Liver (tissue), 9 donors: ENCODE measurements around the gene GPR25. TPM values are rescaled to one million over a fixed set of nuclear protein-coding genes. Genes with fewer than 3 reads are reported as not detected.

ENCODE experiments used
- DNase-seq: peaks from one replicate; pipeline ENCODE4 v3.0.0-alpha.2; 2017; ENCODE audit warnings: low spot score
- H3K27ac ChIP-seq, 2 donors: one replicate each; pipeline ENCODE4 v1.7.0; 2013; ENCODE audit warnings: inconsistent platforms in 2 of 2, low read length in 2 of 2, control low read depth in 1 of 2, low read depth in 1 of 2, mild to moderate bottlenecking in 1 of 2
- H3K27me3 ChIP-seq, 4 donors: one replicate each; pipeline versions ENCODE4 v1.6.1 to v1.7.0; 2013; ENCODE audit warnings: low read length in 3 of 4, inconsistent platforms in 1 of 4, mild to moderate bottlenecking in 1 of 4, moderate library complexity in 1 of 4; ENCODE audit not compliant: control insufficient read depth in 4 of 4, insufficient read depth in 4 of 4
- H3K36me3 ChIP-seq, 4 donors: one replicate each; pipeline versions ENCODE4 v1.6.1 to v1.7.0; 2013; ENCODE audit warnings: low read length in 3 of 4, mild to moderate bottlenecking in 3 of 4, low read depth in 1 of 4, moderate library complexity in 1 of 4; ENCODE audit not compliant: control insufficient read depth in 4 of 4, insufficient read depth in 3 of 4
- H3K4me1 ChIP-seq, 4 donors: one replicate each; pipeline versions ENCODE4 v1.6.1 to v1.7.0; 2013; ENCODE audit warnings: low read length in 3 of 4, mild to moderate bottlenecking in 3 of 4, moderate library complexity in 1 of 4; ENCODE audit not compliant: control insufficient read depth in 4 of 4, insufficient read depth in 4 of 4
- H3K4me3 ChIP-seq, 3 donors: one replicate each; pipeline versions ENCODE4 v1.6.1 to v1.7.0; 2013; ENCODE audit warnings: low read length in 3 of 3, control low read depth in 1 of 3, low read depth in 1 of 3, mild to moderate bottlenecking in 1 of 3
- H3K9ac ChIP-seq, 2 donors: one replicate each; pipeline ENCODE4 v1.7.0; 2013; ENCODE audit warnings: low read length in 2 of 2, mild to moderate bottlenecking in 2 of 2, moderate library complexity in 2 of 2, control low read depth in 1 of 2, low read depth in 1 of 2
- H3K9me3 ChIP-seq, 4 donors: one replicate each; pipeline versions ENCODE4 v1.6.1 to v1.7.0; 2013; ENCODE audit warnings: low read length in 3 of 4; ENCODE audit not compliant: control insufficient read depth in 4 of 4
- ATF3 ChIP-seq: IDR thresholded peaks from 2 replicates; pipeline ENCODE4 v1.6.1; 2016; ENCODE audit warnings: antibody characterized with exemption
- CTCF ChIP-seq: fragments of 150-350 bp; IDR thresholded peaks from 2 replicates; pipeline ENCODE4 v1.5.1; 2017; ENCODE audit warnings: improper control_type of control experiment, low read depth, low read length; ENCODE audit not compliant: missing input control
- EGR1 ChIP-seq, 2 donors: IDR thresholded peaks; 2 replicates each; pipeline ENCODE4 v1.6.1; 2016 to 2018; ENCODE audit warnings: antibody characterized with exemption in 2 of 2, low read depth in 2 of 2
- FOXA1 ChIP-seq: IDR thresholded peaks from 2 replicates; pipeline ENCODE4 v1.6.1; 2016; ENCODE audit warnings: antibody characterized with exemption
- FOXA2 ChIP-seq: IDR thresholded peaks from 2 replicates; pipeline ENCODE4 v1.6.1; 2016; ENCODE audit warnings: antibody characterized with exemption
- GABPA ChIP-seq, 2 donors: IDR thresholded peaks in 1 of 2; conservative IDR thresholded peaks in 1 of 2; 2 replicates each; pipeline ENCODE4 v1.6.1; 2016; ENCODE audit warnings: antibody characterized with exemption in 2 of 2, mild to moderate bottlenecking in 1 of 2, moderate library complexity in 1 of 2
- HNF4A ChIP-seq, 2 donors: conservative IDR thresholded peaks; 2 replicates each; pipeline ENCODE4 v1.6.1; 2016; ENCODE audit warnings: antibody characterized with exemption in 2 of 2, mild to moderate bottlenecking in 2 of 2
- HNF4G ChIP-seq: IDR thresholded peaks from 2 replicates; pipeline ENCODE4 v1.6.1; 2016; ENCODE audit warnings: antibody characterized with exemption
- JUND ChIP-seq, 2 donors: IDR thresholded peaks; 2 replicates each; pipeline ENCODE4 v1.6.1; 2016; ENCODE audit warnings: antibody characterized with exemption in 2 of 2
- NR2F2 ChIP-seq: IDR thresholded peaks from 2 replicates; pipeline ENCODE4 v1.6.1; 2016; ENCODE audit warnings: antibody characterized with exemption
- RAD21 ChIP-seq, 2 donors: IDR thresholded peaks; 2 replicates each; pipeline ENCODE4 v1.6.1; 2016; ENCODE audit warnings: antibody characterized with exemption in 2 of 2, mild to moderate bottlenecking in 2 of 2
- RXRA ChIP-seq, 2 donors: IDR thresholded peaks; 2 replicates each; pipeline ENCODE4 v1.6.1; 2017 to 2018; ENCODE audit warnings: antibody characterized with exemption in 2 of 2, mild to moderate bottlenecking in 1 of 2
- SP1 ChIP-seq: IDR thresholded peaks from 2 replicates; pipeline ENCODE4 v1.6.1; 2018; ENCODE audit warnings: antibody characterized with exemption, mild to moderate bottlenecking
- TAF1 ChIP-seq: conservative IDR thresholded peaks from 2 replicates; pipeline ENCODE4 v1.6.1; 2016; ENCODE audit warnings: antibody characterized with exemption, mild to moderate bottlenecking
- YY1 ChIP-seq: IDR thresholded peaks from 2 replicates; pipeline ENCODE4 v1.6.1; 2016; ENCODE audit warnings: antibody characterized with exemption, mild to moderate bottlenecking
- WGBS: extraction: QIAGEN DNeasy Blood & Tissue Kit; methylation state at CpG from one replicate; pipeline ENCODE4 v1.1.7; 2013; 5-methylcytosine and 5-hydroxymethylcytosine counted together
- polyA plus RNA-seq, 2 donors: library from polyadenylated mRNA; stranded (reverse) in 1 of 2; unstranded in 1 of 2; fragments of 200-250 nt in 1 of 2; fragments of >200 nt in 1 of 2; fragmentation: Nextera tagmentation in 1 of 2; extraction: Ambion mirVana in 1 of 2; gene quantifications; one replicate each; pipeline versions ENCODE4 v1.2.1 to v1.2.3, GENCODE V29; 2013 to 2015
- total RNA-seq, 2 donors: library from RNA; depleted of rRNA; stranded (reverse); fragments of >200 nt; gene quantifications; one replicate each; pipeline ENCODE4 v1.2.3, GENCODE V29; 2014
- TF ChIP-seq, protein P1 (sequence below): IDR thresholded peaks from 2 replicates; pipeline ENCODE4 v1.6.1; 2016; ENCODE audit warnings: antibody characterized with exemption, mild to moderate bottlenecking
- donor health status: healthy.
- donor health status: healthy.
- donor health status: healthy.
- donor health status: healthy.
- donor health status: healthy.

GPR25 gene
- total and polyA plus RNA-seq, 4 donors: 0.08 to 0.13 TPM; not detected in 2

DNA sequence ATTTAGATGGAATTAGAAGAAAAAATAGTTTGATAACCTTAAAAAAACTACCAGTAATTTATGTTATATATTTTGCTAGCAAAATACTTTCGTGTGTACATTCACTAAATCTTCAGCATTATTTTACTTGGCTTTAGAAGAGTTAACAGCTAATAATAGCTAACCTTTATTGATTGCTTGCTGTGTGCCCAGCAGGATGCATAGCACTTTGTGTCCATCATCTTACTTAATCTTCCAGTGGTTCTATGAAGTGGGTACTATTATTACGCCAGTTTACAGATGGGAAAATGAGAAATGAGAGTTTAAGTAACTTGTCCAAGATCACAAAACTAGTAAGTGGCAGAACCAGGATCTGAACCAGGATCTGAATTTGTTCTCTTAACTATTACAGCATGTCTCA lies 41.7 kb upstream of the GPR25 start:
- no peak for DNase-seq
- Histone ChIP-seq H3K4me1 (no peaks in the 10 kb centered on the region), H3K9me3 (no peaks in the 10 kb centered on the region), H3K27ac (no peak overlapping the region), H3K4me3 (no peak overlapping the region), H3K27me3 (no peaks in the 10 kb centered on the region), H3K36me3 (peaks cover 0 to 2% (median under 1%) of the 10 kb centered on the region in 4 donors), H3K9ac (no peak overlapping the region)
- 92% methylated on average over 2 of the region's 2 CpGs for WGBS
- TF ChIP-seq ATF3 (no peak), YY1 (no peak), RAD21 (IDR thresholded peaks at IDR 0.05) (no peak), TAF1 (no peak), HNF4A (conservative IDR thresholded peaks at IDR 0.05) (no peak), JUND (IDR thresholded peaks at IDR 0.05) (no peak)

DNA sequence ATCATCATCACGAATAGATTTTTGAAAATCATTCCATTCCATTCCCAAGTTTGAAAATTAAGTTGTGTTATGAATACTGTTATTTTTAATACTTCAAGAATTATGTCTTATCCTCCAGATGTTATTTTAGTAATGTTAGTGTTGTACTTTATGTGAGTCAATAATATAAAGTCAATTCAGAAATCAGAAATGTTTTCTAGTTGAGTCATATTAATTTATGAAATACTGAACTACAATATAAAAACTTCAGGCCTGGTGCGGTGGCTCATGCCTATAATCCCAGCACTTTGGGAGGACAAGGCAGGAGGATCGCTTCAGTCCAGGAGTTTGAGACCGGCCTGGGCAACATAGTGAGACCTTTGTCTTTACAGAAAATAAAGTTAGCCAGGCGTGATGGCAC lies 38.4 kb upstream of the GPR25 start:
- no peak for TF ChIP-seq CTCF
- H3K4me1 ChIP-seq: no peaks in the 10 kb centered on the region

DNA sequence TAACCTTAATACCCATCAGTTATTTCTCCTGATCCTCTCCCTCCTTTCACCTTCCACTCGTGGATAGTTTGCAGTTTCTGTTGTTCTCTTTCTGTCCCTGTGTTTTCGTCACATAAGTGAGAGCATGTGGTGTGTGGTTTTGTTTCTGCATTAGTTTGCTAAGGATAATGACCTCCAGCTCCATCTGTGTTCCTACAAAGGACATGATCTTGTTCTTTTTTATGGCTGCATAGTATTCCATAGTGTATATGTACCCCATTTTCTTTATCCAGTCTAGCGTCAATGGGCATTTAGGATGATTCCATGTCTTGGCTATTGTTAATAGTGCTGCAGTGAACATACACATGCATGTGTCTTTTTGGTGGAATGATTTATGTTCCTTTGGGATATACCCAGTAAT lies 36.6 kb upstream of the GPR25 start:
- WGBS: 97% methylated on average over 3 of the region's 3 CpGs
- DNase-seq: no peak
- Histone ChIP-seq H3K36me3 (peaks cover 0 to 2% (median under 1%) of the 10 kb centered on the region in 4 donors), H3K27me3 (no peaks in the 10 kb centered on the region), H3K27ac (no peak overlapping the region), H3K4me3 (no peak overlapping the region), H3K4me1 (no peaks in the 10 kb centered on the region), H3K9me3 (no peaks in the 10 kb centered on the region), H3K9ac (no peak overlapping the region)
- TF ChIP-seq EGR1 (IDR thresholded peaks at IDR 0.05; ENCODE audit: low read depth in 2 of 2) (no peak), FOXA1 (no peak), SP1 (no peak), JUND (IDR thresholded peaks at IDR 0.05) (no peak), HNF4G (no peak), HNF4A (conservative IDR thresholded peaks at IDR 0.05) (no peak), FOXA2 (no peak), ATF3 (no peak), RAD21 (IDR thresholded peaks at IDR 0.05) (no peak), NR2F2 (no peak), RXRA (IDR thresholded peaks at IDR 0.05) (no peak), GABPA (IDR thresholded peaks at IDR 0.05 in 1 of 2, conservative IDR thresholded peaks at IDR 0.05 in 1 of 2) (no peak)
- TF ChIP-seq, protein P1, sequence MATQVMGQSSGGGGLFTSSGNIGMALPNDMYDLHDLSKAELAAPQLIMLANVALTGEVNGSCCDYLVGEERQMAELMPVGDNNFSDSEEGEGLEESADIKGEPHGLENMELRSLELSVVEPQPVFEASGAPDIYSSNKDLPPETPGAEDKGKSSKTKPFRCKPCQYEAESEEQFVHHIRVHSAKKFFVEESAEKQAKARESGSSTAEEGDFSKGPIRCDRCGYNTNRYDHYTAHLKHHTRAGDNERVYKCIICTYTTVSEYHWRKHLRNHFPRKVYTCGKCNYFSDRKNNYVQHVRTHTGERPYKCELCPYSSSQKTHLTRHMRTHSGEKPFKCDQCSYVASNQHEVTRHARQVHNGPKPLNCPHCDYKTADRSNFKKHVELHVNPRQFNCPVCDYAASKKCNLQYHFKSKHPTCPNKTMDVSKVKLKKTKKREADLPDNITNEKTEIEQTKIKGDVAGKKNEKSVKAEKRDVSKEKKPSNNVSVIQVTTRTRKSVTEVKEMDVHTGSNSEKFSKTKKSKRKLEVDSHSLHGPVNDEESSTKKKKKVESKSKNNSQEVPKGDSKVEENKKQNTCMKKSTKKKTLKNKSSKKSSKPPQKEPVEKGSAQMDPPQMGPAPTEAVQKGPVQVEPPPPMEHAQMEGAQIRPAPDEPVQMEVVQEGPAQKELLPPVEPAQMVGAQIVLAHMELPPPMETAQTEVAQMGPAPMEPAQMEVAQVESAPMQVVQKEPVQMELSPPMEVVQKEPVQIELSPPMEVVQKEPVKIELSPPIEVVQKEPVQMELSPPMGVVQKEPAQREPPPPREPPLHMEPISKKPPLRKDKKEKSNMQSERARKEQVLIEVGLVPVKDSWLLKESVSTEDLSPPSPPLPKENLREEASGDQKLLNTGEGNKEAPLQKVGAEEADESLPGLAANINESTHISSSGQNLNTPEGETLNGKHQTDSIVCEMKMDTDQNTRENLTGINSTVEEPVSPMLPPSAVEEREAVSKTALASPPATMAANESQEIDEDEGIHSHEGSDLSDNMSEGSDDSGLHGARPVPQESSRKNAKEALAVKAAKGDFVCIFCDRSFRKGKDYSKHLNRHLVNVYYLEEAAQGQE: no peak

More for the DNA sequence above, 38.4 kb upstream of the GPR25 start:
- no peak overlapping the region for H3K4me3 ChIP-seq
- H3K9me3 ChIP-seq: no peaks in the 10 kb centered on the region
- 95% methylated on average over 5 of the region's 5 CpGs for WGBS
- DNase-seq: no peak
- no peaks in the 10 kb centered on the region for H3K27me3 ChIP-seq
- no peak overlapping the region for H3K9ac ChIP-seq
- H3K27ac ChIP-seq: no peak overlapping the region
- H3K36me3 ChIP-seq: peaks cover 0 to 2% (median under 1%) of the 10 kb centered on the region in 4 donors
